Activated T-cell treated with anti-CD3 and anti-CD28 coated beads for 48 hours (primary cell): ENCODE results near the gene HCRTR1.

ENCODE experiments used
- DNase-seq: peaks from one replicate; pipeline ENCODE4 v3.0.0-alpha.2; 2020; ENCODE audit warnings: low read depth

The HCRTR1 gene

GRCh38 chr1:31626223-31627207 is 9.0 kb downstream of the HCRTR1 start:
- no peak for DNase-seq

GRCh38 chr1:31627301-31627929 is 9.9 kb downstream of the HCRTR1 start:
- no peak for DNase-seq

- no peak for DNase-seq
These were observed 10.6 kb downstream of the HCRTR1 start for GRCh38 chr1:31627930-31628559.

GRCh38 chr1:31628931-31629556 is 11.6 kb downstream of the HCRTR1 start:
- no peak for DNase-seq

GRCh38 chr1:31632649-31633048 is 15.2 kb downstream of the HCRTR1 start:
- no peak for DNase-seq

GRCh38 chr1:31633117-31633516 is 15.6 kb downstream of the HCRTR1 start:
- DNase-seq, result no peak

GRCh38 chr1:31637915-31638673 is 20.6 kb downstream of the HCRTR1 start:
- no peak for DNase-seq

- DNase-seq, result no peak
These were observed 22.1 kb downstream of the HCRTR1 start for GRCh38 chr1:31639543-31639942.

GRCh38 chr1:31640179-31640578 is 22.7 kb downstream of the HCRTR1 start:
- DNase-seq, result no peak

GRCh38 chr1:31640964-31641363 is 23.5 kb downstream of the HCRTR1 start:
- no peak for DNase-seq

GRCh38 chr1:31642366-31642765 is 24.9 kb downstream of the HCRTR1 start:
- no peak for DNase-seq

- DNase-seq, result no peak
These were observed 25.4 kb downstream of the HCRTR1 start for GRCh38 chr1:31642897-31643296.

GRCh38 chr1:31643976-31644559 is 26.6 kb downstream of the HCRTR1 start:
- no peak for DNase-seq

- DNase-seq, result peak; percentile 99
These were observed 27.2 kb downstream of the HCRTR1 start, which contains the start of gene PEF1 for GRCh38 chr1:31644560-31645273. Gene PEF1, minus strand, starts transcription at chr1:31644876. Its CDS starts 12 bp downstream, at chr1:31644864.

- no peak for DNase-seq
These were observed 27.7 kb downstream of the HCRTR1 start for GRCh38 chr1:31645274-31645568.

GRCh38 chr1:31646259-31646960 is 28.9 kb downstream of the HCRTR1 start:
- DNase-seq, result no peak

GRCh38 chr1:31647106-31647505 is 29.6 kb downstream of the HCRTR1 start:
- DNase-seq, result no peak

- no peak for DNase-seq
These were observed 30.7 kb downstream of the HCRTR1 start for GRCh38 chr1:31648190-31648589.

GRCh38 chr1:31648641-31649357 is 31.3 kb downstream of the HCRTR1 start:
- no peak for DNase-seq
